Heart left ventricle (tissue), 13 donors: ENCODE measurements around the gene PPP1R12C.

ENCODE experiments used
- CTCF ChIP-seq, 12 donors: fragments of 200-600 bp; sonication (generic) in 4 of 12; IDR thresholded peaks; one replicate each; pipeline versions ENCODE4 v1.5.0 to v1.8.0; 2018 to 2022; ENCODE audit warnings: antibody characterized with exemption in 12 of 12, mild to moderate bottlenecking in 5 of 12
- POLR2A ChIP-seq, 2 donors: fragments of 450-650 bp; IDR thresholded peaks; one replicate each; pipeline ENCODE4 v1.6.1; 2017; ENCODE audit warnings: antibody characterized with exemption in 2 of 2, mild to moderate bottlenecking in 2 of 2, moderate library complexity in 2 of 2
- donor health status: ischemic (EF 13 %, LVEDD 7.1; RV severe dilation, severe dysfunction).
- donor health status: DM: no; HTN: yes; CAD: no.
- donor health status: DM: no; HTN: no; CAD: no.
- donor health status: ischemic (EF 25% LVEDD 6.9; RV normal size, moderate dysfunction).
- donor health status: ischemic (EF 25% LVEDD 5.7; RV mildly dilated, moderate dysfunction).
- donor health status: ischemic (EF 35%, LVEDD 5.7; RV mildly dilated, moderate dysfunction).
- donor health status: nonischemic (EF 11% LVEDD 7.7; RV severe dilation, severe dysfunction).
- donor health status: DM: yes; HTN: yes; CAD: no.
- donor health status: PGD.
- donor health status: ischemic (EF 29% LVEDD 5.4; RV normal size, mild dysfunction).
- donor health status: nonischemic (EF 23%, LVEDD 6.1; RV moderate dilation, normal function).

- TF ChIP-seq CTCF (IDR thresholded peaks at IDR 0.05), result no peak
- TF ChIP-seq POLR2A (IDR thresholded peaks at IDR 0.05), result no peak
Measured at GRCh38 chr19:55071913-55072312, 45.5 kb downstream of the PPP1R12C start.
